ENCODE data around the gene ZC2HC1C. TPM values are rescaled to one million over a fixed set of nuclear protein-coding genes. Genes with fewer than 3 reads are reported as not detected.

Gene ZC2HC1C
- polyA plus RNA-seq, 1 donor (not counting 4 experiments of a cell fraction or from before 2014, with no cell fraction given), result 0.68 TPM

GRCh38 chr14:75098212-75098611 lies 28.8 kb downstream of the ZC2HC1C start:
- Histone ChIP-seq H3K36me3 (ENCODE audit: control insufficient read depth in 2 of 2, extremely low read depth in 1 of 2, insufficient read depth in 2 of 2, low read length in 2 of 2) (peaks cover 11 to 14% of the 10 kb centered on the region in 2 experiments), H4K20me1 (ENCODE audit: control insufficient read depth, extremely low read depth, insufficient read depth, low read length) (no peaks in the 10 kb centered on the region), H3K9me1 (ENCODE audit: control insufficient read depth, extremely low read depth, insufficient read depth, low read length) (no peaks in the 10 kb centered on the region), H3K4me1 (ENCODE audit: control insufficient read depth, extremely low read depth, insufficient read depth, low read length) (no peaks in the 10 kb centered on the region), H3K4me3 (ENCODE audit: control insufficient read depth in 2 of 3, extremely low read depth in 1 of 3, insufficient read depth in 2 of 3, low read depth in 1 of 3, low read length in 3 of 3) (no peak overlapping the region), H2AFZ (ENCODE audit: control insufficient read depth, low read length) (no peak overlapping the region), H3K4me2 (ENCODE audit: control insufficient read depth, extremely low read depth, insufficient read depth, low read depth, low read length) (no peak overlapping the region), H3K9me3 (ENCODE audit: control insufficient read depth, low read depth, low read length) (no peaks in the 10 kb centered on the region), H3K27ac (ENCODE audit: control insufficient read depth, insufficient read depth, low read length) (no peak overlapping the region), H3K27me3 (ENCODE audit: control insufficient read depth, extremely low read depth, insufficient read depth, low read length) (no peaks in the 10 kb centered on the region), H3K9ac (ENCODE audit: control insufficient read depth, extremely low read depth, insufficient read depth, low read length) (no peak overlapping the region), H3K79me2 (ENCODE audit: control insufficient read depth, insufficient read depth, low read length) (no peaks in the 10 kb centered on the region)
- no peak for DNase-seq (ENCODE audit: low read depth, low spot score)
- FAIRE-seq, result no peak
- TF ChIP-seq, protein P1, sequence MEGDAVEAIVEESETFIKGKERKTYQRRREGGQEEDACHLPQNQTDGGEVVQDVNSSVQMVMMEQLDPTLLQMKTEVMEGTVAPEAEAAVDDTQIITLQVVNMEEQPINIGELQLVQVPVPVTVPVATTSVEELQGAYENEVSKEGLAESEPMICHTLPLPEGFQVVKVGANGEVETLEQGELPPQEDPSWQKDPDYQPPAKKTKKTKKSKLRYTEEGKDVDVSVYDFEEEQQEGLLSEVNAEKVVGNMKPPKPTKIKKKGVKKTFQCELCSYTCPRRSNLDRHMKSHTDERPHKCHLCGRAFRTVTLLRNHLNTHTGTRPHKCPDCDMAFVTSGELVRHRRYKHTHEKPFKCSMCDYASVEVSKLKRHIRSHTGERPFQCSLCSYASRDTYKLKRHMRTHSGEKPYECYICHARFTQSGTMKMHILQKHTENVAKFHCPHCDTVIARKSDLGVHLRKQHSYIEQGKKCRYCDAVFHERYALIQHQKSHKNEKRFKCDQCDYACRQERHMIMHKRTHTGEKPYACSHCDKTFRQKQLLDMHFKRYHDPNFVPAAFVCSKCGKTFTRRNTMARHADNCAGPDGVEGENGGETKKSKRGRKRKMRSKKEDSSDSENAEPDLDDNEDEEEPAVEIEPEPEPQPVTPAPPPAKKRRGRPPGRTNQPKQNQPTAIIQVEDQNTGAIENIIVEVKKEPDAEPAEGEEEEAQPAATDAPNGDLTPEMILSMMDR (optimal IDR thresholded peaks at IDR 0.05 in 1 of 3, IDR thresholded peaks at IDR 0.05 in 1 of 3, conservative IDR thresholded peaks at IDR 0.05 in 1 of 3; ENCODE audit: extremely low read depth in 1 of 3, insufficient read depth in 2 of 3, low read length in 3 of 3), result no peak
- TF ChIP-seq EZH2 (IDR thresholded peaks at IDR 0.05; ENCODE audit: low read length), result no peak
- dilution Hi-C loops (cut with MboI; ENCODE audit: extremely low pct_ligation_motif_present, low sequenced_read_pairs), result no loop called here

DNA sequence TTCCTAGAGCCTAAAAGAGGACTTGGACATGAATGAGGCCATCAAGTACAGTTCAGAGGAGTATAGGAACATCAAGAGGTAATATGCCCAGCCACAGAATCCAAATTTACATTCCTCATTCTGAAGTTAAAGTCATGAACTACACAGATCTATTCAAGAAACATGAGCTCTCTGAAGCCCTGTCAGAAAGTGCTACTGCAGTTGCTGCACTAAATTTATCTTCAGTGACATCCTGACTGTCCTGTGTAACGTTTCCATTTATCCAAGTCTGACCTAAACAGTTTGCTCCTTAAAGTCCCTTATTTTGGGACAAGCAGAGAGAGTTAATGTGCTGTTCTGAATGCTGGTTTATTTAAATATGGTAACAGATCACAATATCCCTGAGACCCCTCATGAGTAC lies 29.2 kb downstream of the ZC2HC1C start:
- Histone ChIP-seq H3K79me2 (ENCODE audit: control insufficient read depth, insufficient read depth, low read length) (no peaks in the 10 kb centered on the region), H3K36me3 (ENCODE audit: control insufficient read depth in 2 of 2, extremely low read depth in 1 of 2, insufficient read depth in 2 of 2, low read length in 2 of 2) (peaks cover 11 to 14% of the 10 kb centered on the region in 2 experiments)
- no peak for FAIRE-seq

More for the DNA sequence above, 29.2 kb downstream of the ZC2HC1C start:
- H3K4me2 ChIP-seq (ENCODE audit: control insufficient read depth, extremely low read depth, insufficient read depth, low read depth, low read length), result no peak overlapping the region
- TF ChIP-seq, protein P1 (optimal IDR thresholded peaks at IDR 0.05 in 1 of 3, IDR thresholded peaks at IDR 0.05 in 1 of 3, conservative IDR thresholded peaks at IDR 0.05 in 1 of 3; ENCODE audit: extremely low read depth in 1 of 3, insufficient read depth in 2 of 3, low read length in 3 of 3), result no peak
- no peak for TF ChIP-seq EZH2 (IDR thresholded peaks at IDR 0.05; ENCODE audit: low read length)
- H3K9me3 ChIP-seq (ENCODE audit: control insufficient read depth, low read depth, low read length), result no peaks in the 10 kb centered on the region
- H3K9me1 ChIP-seq (ENCODE audit: control insufficient read depth, extremely low read depth, insufficient read depth, low read length), result no peaks in the 10 kb centered on the region
- H3K27ac ChIP-seq (ENCODE audit: control insufficient read depth, insufficient read depth, low read length), result no peak overlapping the region
- dilution Hi-C loops (cut with MboI; ENCODE audit: extremely low pct_ligation_motif_present, low sequenced_read_pairs), result no loop called here
- no peaks in the 10 kb centered on the region for H3K27me3 ChIP-seq (ENCODE audit: control insufficient read depth, extremely low read depth, insufficient read depth, low read length)
- H2AFZ ChIP-seq (ENCODE audit: control insufficient read depth, low read length), result no peak overlapping the region
- H3K4me1 ChIP-seq (ENCODE audit: control insufficient read depth, extremely low read depth, insufficient read depth, low read length), result no peaks in the 10 kb centered on the region
- no peak overlapping the region for H3K4me3 ChIP-seq (ENCODE audit: control insufficient read depth in 2 of 3, extremely low read depth in 1 of 3, insufficient read depth in 2 of 3, low read depth in 1 of 3, low read length in 3 of 3)
- DNase-seq (ENCODE audit: low read depth, low spot score), result no peak
- no peaks in the 10 kb centered on the region for H4K20me1 ChIP-seq (ENCODE audit: control insufficient read depth, extremely low read depth, insufficient read depth, low read length)
- H3K9ac ChIP-seq (ENCODE audit: control insufficient read depth, extremely low read depth, insufficient read depth, low read length), result no peak overlapping the region
